PC-9 (cell line): Measurements from ENCODE around the gene RIPK4. TPM values are rescaled to one million over a fixed set of nuclear protein-coding genes. Genes with fewer than 3 reads are reported as not detected.
A peak's percentile ranks its signal among the peaks of the same experiment; 100 is the strongest.

Experiments
- BruUV-seq: library from RNA; stranded (reverse); fragments of 400-500 nt; replicated peaks from 2 replicates; lab custom pipeline; 2021; lab: Mats Ljungman, UMichigan
- CTCF ChIA-PET: fragments of 300-600 bp; sonication (Branson Sonifier 250); formaldehyde crosslinking; loops from one replicate; lab custom pipeline; 2022; ENCODE audit warnings: antibody characterized with exemption; lab: Charles Lee
- POLR2A ChIA-PET: fragments of 300-600 bp; sonication (Branson Sonifier 250); formaldehyde crosslinking; loops from one replicate; lab custom pipeline; 2022; ENCODE audit warnings: antibody characterized with exemption; ENCODE audit not compliant: unreplicated experiment; lab: Charles Lee
- DNase-seq, 2 experiments: peaks; one replicate each; pipeline versions ENCODE4 v3.0.0 to v3.0.0-alpha.2; 2015 to 2022; ENCODE audit warnings: mixed read lengths in 1 of 2
- H2AFZ ChIP-seq: fragments of 200-600 bp; sonication (generic); 2 replicates; pipeline ENCODE4 v1.8.1; 2017; ENCODE audit warnings: antibody characterized with exemption
- H3F3A ChIP-seq: fragments of 200-600 bp; sonication (generic); 2 replicates; pipeline ENCODE4 v1.8.1; 2017; ENCODE audit warnings: antibody characterized with exemption, mild to moderate bottlenecking, low read depth; ENCODE audit not compliant: insufficient read depth
- H3K27ac ChIP-seq: fragments of 200-600 bp; sonication (generic); 2 replicates; pipeline ENCODE4 v1.6.1; 2016; ENCODE audit warnings: mixed run types
- H3K27me3 ChIP-seq: fragments of 200-600 bp; sonication (generic); 2 replicates; pipeline ENCODE4 v1.6.1; 2016; ENCODE audit warnings: low read depth, mixed run types; ENCODE audit not compliant: insufficient read depth
- H3K36me3 ChIP-seq: fragments of 200-600 bp; sonication (generic); 2 replicates; pipeline ENCODE4 v1.6.1; 2016; ENCODE audit warnings: low read depth, mixed run types
- H3K4me1 ChIP-seq: fragments of 200-600 bp; sonication (generic); replicated peaks from 2 replicates; pipeline ENCODE4 v1.6.1; 2016; ENCODE audit warnings: mixed run types; ENCODE audit not compliant: insufficient read depth
- H3K4me2 ChIP-seq: fragments of 200-600 bp; sonication (generic); 2 replicates; pipeline ENCODE4 v1.6.1; 2017; ENCODE audit warnings: mixed run types
- H3K4me3 ChIP-seq: fragments of 200-600 bp; sonication (generic); 2 replicates; pipeline ENCODE4 v1.6.1; 2016; ENCODE audit warnings: mixed run types
- H3K79me2 ChIP-seq: fragments of 200-600 bp; sonication (generic); 2 replicates; pipeline ENCODE4 v1.6.1; 2017; ENCODE audit warnings: low read depth, mixed run types
- H3K9me2 ChIP-seq: fragments of 200-600 bp; sonication (generic); 2 replicates; pipeline ENCODE4 v1.8.1; 2017; ENCODE audit warnings: mild to moderate bottlenecking; ENCODE audit not compliant: insufficient read depth
- H3K9me3 ChIP-seq: fragments of 200-600 bp; sonication (generic); 2 replicates; pipeline ENCODE4 v1.8.1; 2016; ENCODE audit warnings: low read depth; ENCODE audit not compliant: insufficient read depth
- H4K20me1 ChIP-seq: fragments of 200-600 bp; sonication (generic); 2 replicates; pipeline ENCODE4 v1.8.1; 2017; ENCODE audit not compliant: insufficient read depth
- CTCF ChIP-seq: fragments of 200-600 bp; sonication (generic); conservative IDR thresholded peaks from 2 replicates; pipeline ENCODE4 v1.6.1; 2017; ENCODE audit warnings: mixed run types, antibody characterized with exemption, mild to moderate bottlenecking, moderate library complexity
- EZH2 ChIP-seq: fragments of 200-600 bp; sonication (generic); IDR thresholded peaks from 2 replicates; pipeline ENCODE4 v1.8.0; 2017; ENCODE audit warnings: antibody characterized with exemption, low read depth
- intact Hi-C: fragments of 100-400 bp; cut with micrococcal nuclease; formaldehyde crosslinking; loops from one replicate; pipeline ENCODE4 v1.10.0; 2022; ENCODE audit not compliant: unreplicated experiment
- total RNA-seq: library from RNA; stranded (reverse); gene quantifications from 2 replicates; pipeline ENCODE4 v1.2.3, GENCODE V29; 2021

The RIPK4 gene
- total RNA-seq, 1 experiment from 2014 or later: 30.1 TPM

- TF ChIP-seq EZH2 (no peak), CTCF (no peak)
- ChIA-PET POLR2A (interaction anchor here (0.6 to 0.7 kb wide), 2 partner anchors 106 to 338 kb away, joined by 3 to 5 read pairs; no protein-coding TSS in a partner anchor), CTCF (interaction anchor here (0.7 to 1.4 kb wide), 3 partner anchors 69 to 581 kb away, joined by 3 to 6 read pairs (median 3); no protein-coding TSS in a partner anchor)
- Histone ChIP-seq H3K36me3 (no peaks in the 10 kb centered on the region), H4K20me1 (no peaks in the 10 kb centered on the region), H3K27ac (peak overlapping the region; percentile 99), H3K79me2 (peaks cover 8% of the 10 kb centered on the region; the same call in 1 of the 2 replicates), H3K4me1 (peaks cover 47% of the 10 kb centered on the region), H3K4me2 (peak overlapping the region; percentile 72), H3K4me3 (peak overlapping the region; percentile 13; the same call in 1 of the 2 replicates), H3K27me3 (no peaks in the 10 kb centered on the region), H3K9me3 (no peaks in the 10 kb centered on the region), H3K9me2 (no peaks in the 10 kb centered on the region), H2AFZ (no peak overlapping the region), H3F3A (peaks cover 45% of the 10 kb centered on the region)
- DNase-seq: no peak
- intact Hi-C loops: no loop called here
- no TSS peak for BruUV-seq
These were observed 17.7 kb upstream of the RIPK4 start for GRCh38 chr21:41784456-41785102.

- peak overlapping the region; percentile 13; the same call in 1 of the 2 replicates for H3K4me3 ChIP-seq
- no peak overlapping the region for H2AFZ ChIP-seq
- H3K4me2 ChIP-seq: peak overlapping the region; percentile 72
- intact Hi-C loops: loop anchor here (1.0 kb wide), 3 partner anchors 15 to 149 kb away; no protein-coding TSS in a partner anchor
- peak; percentile 95 for DNase-seq
- no peaks in the 10 kb centered on the region for H3K9me3 ChIP-seq
- H3K36me3 ChIP-seq: no peaks in the 10 kb centered on the region
- H3F3A ChIP-seq: peaks cover 45% of the 10 kb centered on the region
- peaks cover 57% of the 10 kb centered on the region for H3K4me1 ChIP-seq
- H3K9me2 ChIP-seq: no peaks in the 10 kb centered on the region
- H4K20me1 ChIP-seq: no peaks in the 10 kb centered on the region
- ChIA-PET POLR2A (interaction anchor here (0.6 to 0.7 kb wide), 4 partner anchors 16 to 337 kb away, joined by 3 to 23 read pairs (median 6); no protein-coding TSS in a partner anchor), CTCF (interaction anchor here (1.0 to 1.4 kb wide), 2 partner anchors 68 to 171 kb away, joined by 3 to 6 read pairs; no protein-coding TSS in a partner anchor)
- H3K79me2 ChIP-seq: peaks cover 8% of the 10 kb centered on the region; the same call in 1 of the 2 replicates
- H3K27ac ChIP-seq: peak overlapping the region; percentile 99
- no peaks in the 10 kb centered on the region for H3K27me3 ChIP-seq
- no peak for TF ChIP-seq CTCF
- TF ChIP-seq EZH2: no peak
- BruUV-seq: no TSS peak
These were observed 16.8 kb upstream of the RIPK4 start for GRCh38 chr21:41783476-41784180.

- peaks cover 61% of the 10 kb centered on the region for H3K4me1 ChIP-seq
- TF ChIP-seq CTCF (no peak), EZH2 (no peak)
- H3K4me2 ChIP-seq: no peak overlapping the region
- BruUV-seq: no TSS peak
- no peaks in the 10 kb centered on the region for H4K20me1 ChIP-seq
- H3K79me2 ChIP-seq: peaks cover 11% of the 10 kb centered on the region; the same call in 1 of the 2 replicates
- ChIA-PET CTCF (no interaction called here), POLR2A (no interaction called here)
- H3K4me3 ChIP-seq: no peak overlapping the region
- no peak overlapping the region for H3K27ac ChIP-seq
- no peaks in the 10 kb centered on the region for H3K9me3 ChIP-seq
- no peaks in the 10 kb centered on the region for H3K27me3 ChIP-seq
- H3F3A ChIP-seq: peaks cover 34% of the 10 kb centered on the region
- H3K36me3 ChIP-seq: no peaks in the 10 kb centered on the region
- no peak for DNase-seq
- intact Hi-C loops: no loop called here
- no peak overlapping the region for H2AFZ ChIP-seq
- H3K9me2 ChIP-seq: no peaks in the 10 kb centered on the region
These were observed 14.2 kb upstream of the RIPK4 start for GRCh38 chr21:41781050-41781410.
